Activated T-helper 1 cell treated with Interleukin-2 at 50 U/mL for 16 hours (primary cell): Measurements from ENCODE around the gene SLC32A1.

Experiments used
- DNase-seq: peaks from one replicate; pipeline ENCODE4 v3.0.0-alpha.2; 2020; ENCODE audit warnings: low read depth

Gene SLC32A1, protein sequence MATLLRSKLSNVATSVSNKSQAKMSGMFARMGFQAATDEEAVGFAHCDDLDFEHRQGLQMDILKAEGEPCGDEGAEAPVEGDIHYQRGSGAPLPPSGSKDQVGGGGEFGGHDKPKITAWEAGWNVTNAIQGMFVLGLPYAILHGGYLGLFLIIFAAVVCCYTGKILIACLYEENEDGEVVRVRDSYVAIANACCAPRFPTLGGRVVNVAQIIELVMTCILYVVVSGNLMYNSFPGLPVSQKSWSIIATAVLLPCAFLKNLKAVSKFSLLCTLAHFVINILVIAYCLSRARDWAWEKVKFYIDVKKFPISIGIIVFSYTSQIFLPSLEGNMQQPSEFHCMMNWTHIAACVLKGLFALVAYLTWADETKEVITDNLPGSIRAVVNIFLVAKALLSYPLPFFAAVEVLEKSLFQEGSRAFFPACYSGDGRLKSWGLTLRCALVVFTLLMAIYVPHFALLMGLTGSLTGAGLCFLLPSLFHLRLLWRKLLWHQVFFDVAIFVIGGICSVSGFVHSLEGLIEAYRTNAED

GRCh38 chr20:38723848-38724625, at the start of gene SLC32A1:
Gene SLC32A1, plus strand, starts transcription at chr20:38724486. Its CDS starts 239 bp downstream, at chr20:38724725.
- DNase-seq: no peak

DNA sequence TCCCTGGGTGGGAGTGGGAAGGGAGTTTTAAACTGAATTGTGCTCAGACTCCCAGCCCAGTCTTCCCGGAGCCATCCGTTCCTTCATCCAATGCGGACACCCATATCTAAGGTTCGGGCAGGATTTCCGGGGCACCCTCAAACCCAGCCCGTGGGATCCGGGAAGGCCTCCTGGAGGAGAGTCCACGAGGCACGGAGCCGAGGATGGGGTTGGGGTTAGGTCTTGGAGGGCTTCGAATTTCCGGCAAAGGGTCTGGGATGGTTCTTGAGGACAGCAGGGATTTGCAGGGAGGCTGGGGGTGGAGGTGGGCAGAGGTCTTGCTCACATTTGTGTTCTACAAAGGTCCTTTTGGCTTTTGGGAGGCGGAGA, 49.5 kb upstream of the SLC32A1 start:
- DNase-seq: no peak

GRCh38 chr20:38676576-38676975, 47.7 kb upstream of the SLC32A1 start:
- DNase-seq: no peak

DNA sequence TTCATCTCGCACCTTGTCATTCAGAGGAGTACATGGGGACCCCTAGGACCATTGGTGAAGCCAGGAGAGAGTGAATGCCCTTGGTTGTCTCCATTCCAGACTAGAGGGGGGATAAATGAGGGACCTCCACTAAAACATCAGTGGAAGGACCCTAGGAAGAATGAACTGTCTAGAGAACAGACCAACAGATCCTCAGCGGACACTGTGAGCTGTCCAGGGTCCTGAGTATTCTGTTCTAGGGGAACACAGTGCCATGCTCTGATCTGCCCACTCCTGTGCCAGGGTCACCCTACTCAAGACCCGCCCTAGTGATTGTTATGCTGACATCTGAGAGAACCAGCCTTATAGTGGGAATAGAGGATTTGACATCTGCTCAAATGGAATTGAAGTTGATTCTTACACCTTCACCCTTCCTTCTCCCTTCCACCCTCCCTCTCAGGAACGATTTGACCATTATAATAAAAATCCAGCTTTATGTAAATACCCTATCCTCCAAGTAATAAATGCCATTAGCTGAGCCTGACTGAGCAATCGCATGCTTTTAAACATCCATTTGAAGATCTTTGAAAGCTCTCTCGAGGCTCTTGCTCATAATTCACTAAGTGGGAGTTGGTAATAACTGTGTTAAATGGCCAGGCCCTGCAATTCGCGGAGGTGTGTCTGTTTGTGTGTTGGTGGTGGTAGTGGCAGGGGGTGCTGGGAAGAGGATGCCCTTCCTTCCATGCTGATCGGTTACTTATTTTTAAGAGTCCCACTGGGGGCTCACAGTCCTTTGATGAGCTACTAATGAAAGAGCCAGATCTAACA, 43.6 kb upstream of the SLC32A1 start:
- no peak for DNase-seq

GRCh38 chr20:38685271-38685670, 39.0 kb upstream of the SLC32A1 start:
- no peak for DNase-seq

DNA sequence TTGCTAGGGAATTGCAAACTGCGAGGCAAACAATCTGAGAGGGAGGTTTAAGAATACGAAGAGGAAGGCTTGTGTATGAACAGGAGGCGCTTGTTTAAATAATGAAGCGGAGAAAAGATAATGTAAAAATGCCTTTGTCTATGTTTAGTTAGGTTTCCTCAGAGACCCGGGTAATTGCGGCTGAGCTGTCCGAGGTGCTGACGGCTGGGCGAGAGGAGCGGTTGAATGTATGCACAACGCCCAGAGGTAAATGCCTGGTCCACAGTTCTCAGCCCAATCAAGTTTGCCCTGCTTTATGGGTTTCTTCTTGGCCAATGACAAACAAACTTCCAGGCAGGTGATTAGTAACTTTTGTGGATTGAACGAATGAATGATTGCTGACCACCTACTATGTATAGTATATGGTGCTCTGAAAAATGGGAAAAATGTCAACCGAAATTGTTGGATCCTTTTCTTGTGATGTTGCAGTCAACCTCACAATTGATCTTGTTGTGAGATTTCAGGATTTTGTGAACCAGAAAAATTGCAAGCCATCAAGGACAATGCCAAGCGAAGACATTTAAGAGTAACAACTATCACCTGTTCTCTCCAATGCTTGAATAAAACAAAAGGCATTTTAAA, 38.3 kb upstream of the SLC32A1 start:
- DNase-seq: no peak

GRCh38 chr20:38692436-38693411, 31.6 kb upstream of the SLC32A1 start:
- DNase-seq: no peak

GRCh38 chr20:38697306-38697705, 27.0 kb upstream of the SLC32A1 start:
- no peak for DNase-seq

- no peak for DNase-seq
These were observed 25.7 kb upstream of the SLC32A1 start for GRCh38 chr20:38698541-38698940.

GRCh38 chr20:38700141-38700540, 24.1 kb upstream of the SLC32A1 start:
- no peak for DNase-seq

GRCh38 chr20:38700926-38701325, 23.4 kb upstream of the SLC32A1 start:
- DNase-seq: no peak

GRCh38 chr20:38703526-38703925, 20.8 kb upstream of the SLC32A1 start:
- no peak for DNase-seq

GRCh38 chr20:38704136-38704535, 20.1 kb upstream of the SLC32A1 start:
- no peak for DNase-seq

- DNase-seq: no peak
These were observed 17.8 kb upstream of the SLC32A1 start for GRCh38 chr20:38706509-38706908.

DNA sequence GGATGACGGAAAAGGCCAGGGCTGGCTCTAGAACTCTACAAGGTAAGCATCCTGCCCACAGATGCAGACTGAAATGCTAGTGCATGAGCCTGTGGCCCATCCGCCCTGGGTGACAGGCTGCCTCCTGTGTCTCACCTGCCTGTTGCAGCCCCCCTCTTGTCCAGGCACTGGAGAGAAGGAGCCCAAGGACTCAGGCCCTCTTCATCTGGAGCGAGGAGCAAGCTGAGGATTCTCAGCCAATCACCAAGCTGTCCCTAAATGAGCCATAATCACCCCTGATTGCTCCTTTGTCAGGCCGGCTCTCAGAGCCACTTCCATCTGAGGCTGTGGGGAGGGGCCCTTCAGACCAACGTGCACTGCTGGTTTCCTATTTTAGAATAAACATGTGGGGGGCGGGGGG, 10.0 kb upstream of the SLC32A1 start:
- no peak for DNase-seq

DNA sequence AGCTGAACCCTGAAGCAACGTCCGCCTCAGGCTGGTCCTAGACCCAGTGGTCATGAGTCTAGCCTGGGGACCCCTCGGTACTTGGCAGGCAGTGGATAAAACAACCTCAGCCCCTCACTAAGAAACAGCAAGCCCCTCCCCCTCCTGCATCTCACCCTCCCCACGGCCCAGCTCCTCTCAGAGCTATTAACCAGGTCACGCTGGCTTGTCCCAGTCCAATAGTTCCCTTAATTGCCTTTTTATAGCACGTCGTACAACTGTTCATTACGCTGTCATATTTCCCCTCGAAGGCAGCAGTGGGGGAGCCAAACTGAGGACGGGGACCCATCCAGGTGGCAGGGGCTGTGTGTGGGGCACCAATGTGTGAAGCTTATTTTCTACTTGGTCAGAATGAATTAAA, 8.6 kb upstream of the SLC32A1 start:
- no peak for DNase-seq

DNA sequence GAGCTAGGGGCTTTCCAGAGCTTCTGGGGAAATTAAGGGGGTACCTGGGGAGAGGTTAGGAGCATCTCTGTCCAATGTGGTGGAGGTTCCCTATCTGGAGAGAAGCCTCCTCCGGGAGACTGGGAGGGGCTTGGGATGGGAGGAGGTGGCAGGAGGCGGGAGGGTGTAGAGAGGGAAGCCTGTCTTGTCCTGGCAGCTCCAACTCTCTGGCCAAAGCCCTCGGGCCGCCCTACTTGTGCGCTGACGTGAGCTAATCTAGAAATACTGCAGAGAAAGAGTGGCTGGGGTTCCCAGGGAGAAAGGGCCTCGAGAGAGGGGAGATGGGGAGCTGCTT, 1.6 kb upstream of the SLC32A1 start:
- no peak for DNase-seq

DNA sequence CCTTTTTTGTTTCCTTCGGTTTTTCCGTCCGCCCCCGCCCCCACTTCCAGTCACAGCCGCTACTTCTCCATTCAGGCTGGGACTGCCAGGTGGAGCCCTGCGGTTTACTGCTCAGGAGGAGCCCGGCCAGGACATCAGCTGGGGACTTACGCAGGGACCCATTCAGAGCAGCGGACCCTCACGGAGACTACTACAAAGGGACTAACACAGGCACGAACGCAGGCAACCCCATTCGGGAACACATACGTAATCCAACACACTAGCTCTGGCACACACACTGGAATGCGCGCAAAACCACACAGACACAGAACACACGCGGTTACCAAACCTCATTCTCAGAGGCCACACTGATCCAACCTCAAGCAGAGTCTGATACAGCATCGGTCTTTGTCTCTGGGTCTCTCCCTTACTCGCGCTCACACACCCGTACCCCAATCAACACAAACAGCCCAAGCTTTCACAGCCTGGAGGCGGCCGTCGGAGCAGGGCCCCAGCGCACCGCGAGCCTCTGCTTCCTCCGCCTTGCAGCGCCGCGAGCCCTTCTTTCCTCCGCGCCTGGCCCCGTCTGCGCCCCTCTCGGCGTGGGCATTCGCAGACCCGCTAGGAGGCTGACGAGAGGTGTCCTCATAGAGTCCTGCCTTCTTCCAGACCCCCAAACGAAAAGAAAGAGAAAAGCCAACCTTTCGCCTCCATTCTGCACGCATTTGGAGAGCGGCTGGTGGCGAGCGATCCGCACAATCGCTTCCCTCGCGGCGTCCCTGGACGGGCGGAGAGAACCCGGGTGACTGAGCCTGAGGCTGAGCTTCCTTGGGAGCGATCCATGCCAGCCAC, 1.1 kb upstream of the SLC32A1 start:
- no peak for DNase-seq

- DNase-seq: no peak
These were observed 401 bp downstream of the SLC32A1 start for GRCh38 chr20:38724626-38725147.
